Upper lobe of left lung (tissue), 4 donors: ENCODE data around the gene ARHGEF6.

Experiments
- POLR2A ChIP-seq, 4 donors: fragments of 450-650 bp; IDR thresholded peaks; one replicate each; pipeline ENCODE4 v1.5.1; 2016 to 2017; ENCODE audit warnings: antibody characterized with exemption in 4 of 4, mild to moderate bottlenecking in 2 of 4
- POLR2AphosphoS5 ChIP-seq, 2 donors: sonication (generic); formaldehyde crosslinking; IDR thresholded peaks; one replicate each; pipeline ENCODE4 v1.5.1; 2017; ENCODE audit warnings: antibody characterized with exemption in 2 of 2
- TF ChIP-seq, protein P1 (sequence below), 6 experiments: fragments of 450-650 bp in 4 of 6; fragments of 200-600 bp in 2 of 6; sonication (generic) in 2 of 6; IDR thresholded peaks; one replicate each; pipeline ENCODE4 v1.5.1; 2016 to 2019; ENCODE audit warnings: antibody characterized with exemption in 6 of 6

DNA sequence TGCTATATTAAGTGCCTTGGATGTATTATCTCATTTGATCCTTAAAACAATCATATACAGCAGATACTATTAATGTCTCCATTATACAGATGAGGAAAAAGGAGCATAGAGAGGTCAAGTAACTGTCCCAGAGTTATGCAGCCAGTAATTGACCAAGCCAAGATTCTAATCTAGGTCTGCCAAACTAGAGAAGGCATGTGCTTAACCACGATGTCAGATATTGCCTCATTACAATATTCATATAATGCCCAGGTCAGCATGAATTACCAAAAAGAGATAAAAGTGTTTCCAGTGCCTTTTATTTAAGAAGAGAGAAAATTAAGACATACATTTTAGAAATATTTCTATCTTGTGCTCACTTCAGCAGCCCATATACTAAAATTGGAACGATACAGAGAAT is 7.1 kb downstream of the ARHGEF6 start:
- TF ChIP-seq, protein P1, sequence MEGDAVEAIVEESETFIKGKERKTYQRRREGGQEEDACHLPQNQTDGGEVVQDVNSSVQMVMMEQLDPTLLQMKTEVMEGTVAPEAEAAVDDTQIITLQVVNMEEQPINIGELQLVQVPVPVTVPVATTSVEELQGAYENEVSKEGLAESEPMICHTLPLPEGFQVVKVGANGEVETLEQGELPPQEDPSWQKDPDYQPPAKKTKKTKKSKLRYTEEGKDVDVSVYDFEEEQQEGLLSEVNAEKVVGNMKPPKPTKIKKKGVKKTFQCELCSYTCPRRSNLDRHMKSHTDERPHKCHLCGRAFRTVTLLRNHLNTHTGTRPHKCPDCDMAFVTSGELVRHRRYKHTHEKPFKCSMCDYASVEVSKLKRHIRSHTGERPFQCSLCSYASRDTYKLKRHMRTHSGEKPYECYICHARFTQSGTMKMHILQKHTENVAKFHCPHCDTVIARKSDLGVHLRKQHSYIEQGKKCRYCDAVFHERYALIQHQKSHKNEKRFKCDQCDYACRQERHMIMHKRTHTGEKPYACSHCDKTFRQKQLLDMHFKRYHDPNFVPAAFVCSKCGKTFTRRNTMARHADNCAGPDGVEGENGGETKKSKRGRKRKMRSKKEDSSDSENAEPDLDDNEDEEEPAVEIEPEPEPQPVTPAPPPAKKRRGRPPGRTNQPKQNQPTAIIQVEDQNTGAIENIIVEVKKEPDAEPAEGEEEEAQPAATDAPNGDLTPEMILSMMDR (IDR thresholded peaks at IDR 0.05) = no peak
- TF ChIP-seq POLR2AphosphoS5 (IDR thresholded peaks at IDR 0.05) (no peak), POLR2A (IDR thresholded peaks at IDR 0.05) (no peak)
